Upper lobe of right lung (tissue), 1 donor: ENCODE measurements around the gene SLC35A3. TPM values are rescaled to one million over a fixed set of nuclear protein-coding genes. Genes with fewer than 3 reads are reported as not detected.

ENCODE experiments used
- ATAC-seq: fragments of 200-7000 bp; cut with Tn5 transposase; one replicate; pipeline ENCODE4 v1.9.1; 2020; ENCODE audit warnings: mild to moderate bottlenecking, moderate library complexity
- DNase-seq: peaks from one replicate; pipeline ENCODE4 v3.0.0-alpha.2; 2020
- H3K27ac ChIP-seq: fragments of 200-600 bp; one replicate; pipeline ENCODE4 v1.8.0; 2022
- H3K27me3 ChIP-seq: fragments of 200-600 bp; one replicate; pipeline ENCODE4 v1.8.0; 2022; ENCODE audit warnings: mild to moderate bottlenecking
- H3K36me3 ChIP-seq: fragments of 200-600 bp; one replicate; pipeline ENCODE4 v1.8.0; 2022
- H3K4me1 ChIP-seq: fragments of 200-600 bp; one replicate; pipeline ENCODE4 v1.8.0; 2022
- H3K4me3 ChIP-seq: fragments of 200-600 bp; one replicate; pipeline ENCODE4 v1.8.0; 2022; ENCODE audit warnings: mild to moderate bottlenecking
- H3K9me3 ChIP-seq: fragments of 200-600 bp; one replicate; pipeline ENCODE4 v1.8.0; 2022
- intact Hi-C: fragments of 100-400 bp; cut with DNase I; formaldehyde crosslinking; loops from one replicate; pipeline ENCODE4 v1.11.0; 2022
- total RNA-seq: library from RNA; stranded (reverse); fragmentation: NEBNext Ultra II Directional; extraction: Animal tissue kit (Norgen Biotek cat#: 25700); gene quantifications from one replicate; pipeline ENCODE4 v1.2.1, GENCODE V29; 2021
- TF ChIP-seq, protein P1 (sequence below): fragments of 200-600 bp; IDR thresholded peaks from one replicate; pipeline ENCODE4 v1.8.0; 2022; ENCODE audit warnings: antibody characterized with exemption
- donor health status: DM: no; HTN: yes; CAD: no; lungs with severe emphysema.

SLC35A3 gene
- total RNA-seq, 1 donor from 2014 or later: 30.4 TPM

DNA sequence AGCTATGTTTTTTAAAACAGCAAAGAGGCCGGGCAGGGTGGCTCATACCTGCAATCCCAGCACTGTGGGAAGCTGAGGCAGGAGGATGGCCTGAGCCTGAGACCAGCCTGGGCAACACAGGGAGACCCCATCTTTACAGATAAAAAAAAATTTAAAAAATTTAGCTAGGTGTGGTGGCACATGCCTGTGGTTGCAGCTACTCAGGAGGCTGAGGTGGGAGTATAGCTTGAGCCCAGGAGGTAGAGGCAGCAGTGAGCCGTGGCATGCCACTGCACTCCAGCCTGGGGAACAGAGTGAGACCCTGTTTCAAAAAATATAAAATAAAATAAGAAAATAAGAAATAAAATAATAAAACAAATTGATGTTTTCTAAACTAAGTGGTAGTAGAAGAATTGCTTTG, 8.4 kb downstream of the SLC35A3 start:
- DNase-seq (no peak), ATAC-seq (no peak)
- no peaks in the 10 kb centered on the region for H3K4me1 ChIP-seq
- TF ChIP-seq, protein P1, sequence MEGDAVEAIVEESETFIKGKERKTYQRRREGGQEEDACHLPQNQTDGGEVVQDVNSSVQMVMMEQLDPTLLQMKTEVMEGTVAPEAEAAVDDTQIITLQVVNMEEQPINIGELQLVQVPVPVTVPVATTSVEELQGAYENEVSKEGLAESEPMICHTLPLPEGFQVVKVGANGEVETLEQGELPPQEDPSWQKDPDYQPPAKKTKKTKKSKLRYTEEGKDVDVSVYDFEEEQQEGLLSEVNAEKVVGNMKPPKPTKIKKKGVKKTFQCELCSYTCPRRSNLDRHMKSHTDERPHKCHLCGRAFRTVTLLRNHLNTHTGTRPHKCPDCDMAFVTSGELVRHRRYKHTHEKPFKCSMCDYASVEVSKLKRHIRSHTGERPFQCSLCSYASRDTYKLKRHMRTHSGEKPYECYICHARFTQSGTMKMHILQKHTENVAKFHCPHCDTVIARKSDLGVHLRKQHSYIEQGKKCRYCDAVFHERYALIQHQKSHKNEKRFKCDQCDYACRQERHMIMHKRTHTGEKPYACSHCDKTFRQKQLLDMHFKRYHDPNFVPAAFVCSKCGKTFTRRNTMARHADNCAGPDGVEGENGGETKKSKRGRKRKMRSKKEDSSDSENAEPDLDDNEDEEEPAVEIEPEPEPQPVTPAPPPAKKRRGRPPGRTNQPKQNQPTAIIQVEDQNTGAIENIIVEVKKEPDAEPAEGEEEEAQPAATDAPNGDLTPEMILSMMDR: no peak
- H3K9me3 ChIP-seq: no peaks in the 10 kb centered on the region
- H3K27me3 ChIP-seq: no peaks in the 10 kb centered on the region
- peaks cover 17% of the 10 kb centered on the region for H3K36me3 ChIP-seq
- intact Hi-C loops: no loop called here
- H3K4me3 ChIP-seq: no peak overlapping the region
- no peak overlapping the region for H3K27ac ChIP-seq

DNA sequence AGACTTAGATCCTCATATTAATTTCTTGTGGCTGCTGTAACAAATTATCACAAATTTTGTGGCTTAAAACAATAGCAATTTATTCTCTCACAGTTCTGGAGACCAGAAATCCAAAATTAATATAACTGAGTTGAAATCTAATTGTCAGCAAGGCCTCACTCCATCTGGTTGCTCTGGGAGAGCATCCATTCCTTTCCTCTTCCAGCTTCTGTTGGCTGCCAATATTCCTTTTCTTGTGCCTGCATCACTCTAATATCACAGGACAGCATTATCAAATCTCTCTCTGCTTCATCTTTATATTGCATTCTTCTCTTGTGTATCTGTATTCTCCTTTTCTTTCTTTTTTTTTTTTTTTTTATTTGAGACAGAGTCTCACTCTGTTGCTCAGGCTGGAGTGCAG, 9.3 kb downstream of the SLC35A3 start:
- ATAC-seq (no peak), DNase-seq (no peak)
- peaks cover 17% of the 10 kb centered on the region for H3K36me3 ChIP-seq
- no peak overlapping the region for H3K27ac ChIP-seq
- TF ChIP-seq, protein P1: no peak
- intact Hi-C loops: no loop called here
- no peaks in the 10 kb centered on the region for H3K9me3 ChIP-seq
- no peak overlapping the region for H3K4me3 ChIP-seq
- H3K27me3 ChIP-seq: no peaks in the 10 kb centered on the region
- H3K4me1 ChIP-seq: no peaks in the 10 kb centered on the region

DNA sequence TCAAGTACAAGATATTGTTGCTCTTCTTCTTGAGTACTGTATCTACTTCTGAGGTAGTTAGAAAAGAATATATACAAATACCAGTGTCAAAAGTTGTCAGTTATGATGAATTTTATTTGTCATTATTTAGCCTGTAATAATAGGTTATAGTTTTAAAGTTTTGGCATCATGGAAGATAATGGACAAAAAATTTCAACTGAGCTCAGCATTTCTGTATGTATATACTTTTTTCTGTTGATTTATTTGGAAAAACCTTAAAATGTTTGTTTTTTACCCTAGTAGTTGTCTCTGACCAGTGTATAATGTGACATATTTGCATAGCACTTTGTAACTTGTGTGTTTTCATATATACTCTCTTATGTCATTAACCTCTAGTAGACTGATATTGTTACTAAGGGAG, 11.1 kb downstream of the SLC35A3 start:
- no peak for DNase-seq
- peaks cover 6% of the 10 kb centered on the region for H3K9me3 ChIP-seq
- peaks cover 6% of the 10 kb centered on the region for H3K36me3 ChIP-seq
- TF ChIP-seq, protein P1: no peak
- H3K4me3 ChIP-seq: no peak overlapping the region
- no peak overlapping the region for H3K27ac ChIP-seq
- ATAC-seq: no peak
- no peaks in the 10 kb centered on the region for H3K27me3 ChIP-seq
- no peaks in the 10 kb centered on the region for H3K4me1 ChIP-seq
- intact Hi-C loops: no loop called here

DNA sequence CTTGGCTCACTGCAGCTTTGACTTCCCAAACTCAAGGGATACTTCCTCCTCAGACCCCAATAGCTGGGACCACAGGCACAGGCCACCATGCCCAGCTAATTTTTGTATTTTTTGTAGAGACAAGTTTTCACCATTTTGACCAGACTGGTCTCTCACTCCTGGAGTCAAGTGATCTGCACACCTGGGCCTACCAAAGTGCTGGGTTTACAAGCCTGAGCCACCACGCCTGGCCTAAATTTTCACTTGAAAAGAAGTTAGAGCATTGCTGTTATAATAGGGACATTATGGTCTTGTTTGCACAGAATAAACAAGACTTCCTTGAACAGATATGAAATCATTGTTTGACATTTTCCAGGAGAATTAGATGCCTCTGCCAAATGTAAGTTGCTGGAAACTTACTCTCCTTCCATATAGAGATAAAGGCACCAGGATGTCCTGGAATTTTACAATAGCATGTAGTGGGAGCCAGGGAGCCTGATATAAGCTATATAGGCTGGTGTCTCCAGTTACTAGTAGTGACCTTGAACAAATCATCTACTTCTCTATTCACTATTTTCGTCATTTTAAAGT, 16.9 kb downstream of the SLC35A3 start:
- no peak overlapping the region for H3K27ac ChIP-seq
- TF ChIP-seq, protein P1: no peak
- no peaks in the 10 kb centered on the region for H3K36me3 ChIP-seq
- intact Hi-C loops: no loop called here
- no peaks in the 10 kb centered on the region for H3K27me3 ChIP-seq
- DNase-seq: no peak
- peaks cover 10% of the 10 kb centered on the region for H3K9me3 ChIP-seq
- H3K4me3 ChIP-seq: no peak overlapping the region
- no peaks in the 10 kb centered on the region for H3K4me1 ChIP-seq
- ATAC-seq: no peak

DNA sequence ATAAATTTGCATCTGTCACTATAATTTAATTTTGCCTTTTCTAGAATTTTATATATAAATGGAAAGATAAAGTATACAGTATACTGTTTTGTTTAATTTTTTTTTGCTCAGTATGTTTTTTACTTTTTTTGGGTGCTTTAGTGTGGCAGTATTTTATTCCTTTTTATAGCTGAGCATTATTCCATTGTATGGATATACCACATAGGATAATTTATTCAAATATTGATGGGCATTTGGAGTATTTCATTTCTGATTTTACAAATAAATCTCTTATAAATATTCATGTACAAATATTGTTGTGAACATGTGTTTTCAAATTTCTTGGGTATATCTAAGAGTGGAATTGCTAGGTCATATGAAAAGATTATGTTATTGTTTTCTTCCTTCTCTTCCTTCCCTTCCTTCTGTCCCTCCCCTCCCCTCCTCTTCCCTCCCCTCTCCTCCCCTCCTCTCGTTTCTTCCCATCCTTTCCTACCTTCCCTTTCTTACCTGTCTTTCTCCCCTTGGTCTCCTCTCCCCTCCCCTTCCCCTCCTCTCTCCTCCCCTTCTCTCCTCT, 18.5 kb downstream of the SLC35A3 start:
- intact Hi-C loops: no loop called here
- H3K9me3 ChIP-seq: peaks cover 14% of the 10 kb centered on the region
- no peak for ATAC-seq
- TF ChIP-seq, protein P1: no peak
- H3K36me3 ChIP-seq: no peaks in the 10 kb centered on the region
- no peak for DNase-seq
- no peaks in the 10 kb centered on the region for H3K4me1 ChIP-seq
- H3K4me3 ChIP-seq: no peak overlapping the region
- no peak overlapping the region for H3K27ac ChIP-seq
- no peaks in the 10 kb centered on the region for H3K27me3 ChIP-seq
